GM12873 (cell line): ENCODE data around the gene CSRP1.
A peak's percentile ranks its signal among the peaks of the same experiment; 100 is the strongest.

Source experiments
- TF ChIP-seq, protein P1 (sequence below): IDR thresholded peaks from 2 replicates; pipeline ENCODE4 v1.5.1; 2012; ENCODE audit warnings: low read depth, mild to moderate bottlenecking, moderate library complexity, low read length, control low read depth; ENCODE audit not compliant: insufficient read depth; ENCODE audit errors: missing control alignments

CSRP1 gene

DNA sequence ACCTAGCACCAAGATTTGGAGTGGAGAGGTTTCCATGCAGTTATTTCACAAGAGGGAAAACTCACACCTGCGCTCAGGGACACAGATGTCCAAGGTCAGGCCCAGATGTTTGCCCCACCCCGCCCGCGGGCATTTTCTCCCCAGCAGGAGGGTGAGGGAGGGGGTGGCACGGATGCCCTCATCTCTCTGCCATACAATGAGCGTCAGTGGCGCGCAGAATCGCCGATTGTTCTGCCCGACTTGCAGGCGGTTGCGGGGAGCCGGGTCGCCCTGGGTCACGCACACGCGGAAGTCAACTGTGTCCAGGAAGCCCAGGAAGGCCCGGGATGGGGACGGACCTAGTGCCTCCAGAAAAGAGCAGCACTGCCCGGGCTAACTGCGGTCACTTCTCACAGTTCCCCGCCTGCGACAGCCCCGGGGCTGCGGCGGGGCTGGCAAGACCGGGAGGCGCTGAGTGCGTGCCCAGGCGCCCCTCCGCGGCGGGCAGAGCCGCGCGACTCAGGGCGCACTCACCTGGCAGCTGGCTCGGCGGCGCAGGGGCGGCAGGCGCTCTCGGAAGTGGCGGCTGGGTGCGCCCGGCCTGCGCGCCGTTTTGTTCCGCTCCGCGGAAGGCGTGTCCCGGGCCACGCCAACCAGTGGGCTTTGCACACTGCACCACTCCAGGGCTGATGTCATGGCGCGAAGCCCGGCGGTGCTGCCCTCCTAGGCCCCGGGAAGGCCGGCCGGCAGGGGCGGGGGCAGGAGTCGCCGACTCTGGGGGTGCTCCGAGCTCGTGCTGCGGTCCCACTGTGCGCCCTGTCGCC, at the start of gene CSRP1:
Gene CSRP1, minus strand, starts transcription at position 567 of the 803 bp plus-strand sequence. CDS start 10,820 bp downstream, outside the sequence.
- TF ChIP-seq, protein P1, sequence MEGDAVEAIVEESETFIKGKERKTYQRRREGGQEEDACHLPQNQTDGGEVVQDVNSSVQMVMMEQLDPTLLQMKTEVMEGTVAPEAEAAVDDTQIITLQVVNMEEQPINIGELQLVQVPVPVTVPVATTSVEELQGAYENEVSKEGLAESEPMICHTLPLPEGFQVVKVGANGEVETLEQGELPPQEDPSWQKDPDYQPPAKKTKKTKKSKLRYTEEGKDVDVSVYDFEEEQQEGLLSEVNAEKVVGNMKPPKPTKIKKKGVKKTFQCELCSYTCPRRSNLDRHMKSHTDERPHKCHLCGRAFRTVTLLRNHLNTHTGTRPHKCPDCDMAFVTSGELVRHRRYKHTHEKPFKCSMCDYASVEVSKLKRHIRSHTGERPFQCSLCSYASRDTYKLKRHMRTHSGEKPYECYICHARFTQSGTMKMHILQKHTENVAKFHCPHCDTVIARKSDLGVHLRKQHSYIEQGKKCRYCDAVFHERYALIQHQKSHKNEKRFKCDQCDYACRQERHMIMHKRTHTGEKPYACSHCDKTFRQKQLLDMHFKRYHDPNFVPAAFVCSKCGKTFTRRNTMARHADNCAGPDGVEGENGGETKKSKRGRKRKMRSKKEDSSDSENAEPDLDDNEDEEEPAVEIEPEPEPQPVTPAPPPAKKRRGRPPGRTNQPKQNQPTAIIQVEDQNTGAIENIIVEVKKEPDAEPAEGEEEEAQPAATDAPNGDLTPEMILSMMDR, result peak; percentile 15

DNA sequence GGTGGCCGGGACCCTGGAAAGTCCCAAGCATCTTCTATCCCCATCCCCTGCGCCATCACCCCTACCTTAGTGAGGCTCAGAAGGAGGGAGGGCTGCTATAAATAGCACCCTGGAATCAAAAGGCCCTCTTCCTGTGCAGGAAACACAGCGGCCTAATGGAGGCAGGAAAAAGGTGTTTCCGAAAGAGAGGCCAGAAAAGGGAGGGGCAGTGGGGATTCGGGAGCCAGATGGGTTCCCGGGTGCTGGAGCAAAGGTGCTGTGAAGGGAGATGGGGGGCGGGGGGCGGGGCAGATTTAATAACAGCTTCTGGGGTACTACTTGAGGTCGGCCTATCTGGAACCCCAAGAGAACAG, 48.6 kb upstream of the CSRP1 start:
- TF ChIP-seq, protein P1, result no peak

DNA sequence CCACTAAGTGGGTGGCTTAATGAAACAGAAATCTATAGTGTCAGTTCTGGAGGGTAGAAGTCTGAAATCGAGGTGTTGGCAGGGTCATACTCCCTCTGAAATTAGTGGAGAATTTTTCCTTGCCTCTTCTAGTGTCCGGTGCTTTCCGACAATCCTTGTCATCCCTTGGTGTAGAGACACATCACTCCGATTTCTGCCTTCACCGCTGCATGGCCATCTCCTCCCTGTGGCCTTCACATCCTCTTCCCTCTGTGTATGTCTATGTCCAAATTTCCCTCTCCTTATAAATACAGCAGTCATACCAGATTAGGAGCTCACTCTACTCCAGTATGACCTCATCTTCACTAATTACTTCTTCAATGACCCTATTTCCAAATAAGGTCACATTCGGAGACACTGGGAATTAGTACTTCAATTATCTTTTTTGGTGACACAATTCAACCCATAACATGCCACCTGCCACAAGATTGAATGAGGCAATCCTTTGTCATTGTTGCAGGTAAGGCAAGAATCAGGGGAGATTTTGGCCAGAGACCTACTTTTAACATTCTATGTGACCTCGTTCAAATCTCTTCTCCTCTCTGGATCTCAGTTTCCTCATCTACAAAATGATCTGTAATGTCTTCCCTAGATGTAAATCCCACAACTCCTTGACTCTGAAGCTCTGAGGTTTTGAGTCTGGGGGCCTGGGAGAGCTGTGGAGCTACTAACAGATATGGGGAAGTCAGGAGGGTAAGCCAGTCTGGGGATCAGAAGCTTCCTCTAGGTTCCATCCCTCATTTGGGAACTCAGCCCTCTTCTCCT, 48.1 kb upstream of the CSRP1 start:
- TF ChIP-seq, protein P1, result no peak

DNA sequence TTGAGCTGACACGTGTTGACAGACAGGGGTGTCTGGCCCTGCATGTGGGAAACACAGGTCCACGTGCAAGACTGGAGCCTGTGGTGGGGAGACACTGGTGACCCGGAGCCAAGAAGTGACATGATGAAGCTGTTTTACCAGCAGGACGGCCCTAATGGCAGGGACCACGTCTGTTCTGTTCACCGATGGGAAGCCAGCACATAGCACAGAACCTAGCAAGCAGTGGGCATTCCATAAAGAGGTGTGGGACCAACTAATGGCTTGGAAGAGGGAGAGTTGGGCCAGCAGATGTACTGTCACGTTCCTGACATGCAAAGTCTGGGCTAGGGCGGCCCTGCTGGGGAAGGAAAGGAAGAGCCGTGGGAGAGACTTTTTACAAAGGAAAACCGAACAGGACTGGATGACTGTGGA, 47.3 kb upstream of the CSRP1 start:
- TF ChIP-seq, protein P1, result no peak

DNA sequence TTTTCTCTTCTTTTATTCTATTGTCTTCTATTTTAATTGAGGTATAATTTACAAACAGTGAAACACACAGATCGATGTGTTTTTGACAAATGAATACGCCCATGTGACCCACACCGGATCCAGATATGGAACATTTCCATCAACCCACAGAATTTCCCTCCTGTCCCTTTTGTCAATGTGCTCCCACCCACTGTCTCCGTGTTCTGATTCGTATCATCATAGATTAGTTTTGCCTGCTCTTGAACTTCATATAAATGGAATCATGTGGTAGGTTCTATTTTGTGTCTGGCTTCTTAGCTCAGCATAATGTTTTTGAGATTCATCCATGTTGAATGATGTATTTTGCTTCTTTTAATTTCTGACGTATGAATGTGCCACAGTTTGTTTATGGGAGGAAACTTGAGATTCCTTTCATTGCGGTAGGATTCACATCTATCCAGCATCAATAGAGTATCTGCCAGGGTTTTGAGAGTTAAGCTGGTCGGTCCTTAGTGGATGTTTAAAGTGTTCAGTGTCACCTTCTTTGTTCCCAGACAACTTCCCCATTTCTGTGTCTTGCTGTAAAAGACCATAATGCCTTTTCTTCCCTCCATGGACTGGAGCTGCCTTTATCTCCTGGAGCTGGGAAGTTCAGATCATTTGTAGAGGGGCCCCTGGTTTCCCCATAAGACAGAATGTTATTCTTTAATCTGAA, 46.7 kb upstream of the CSRP1 start:
- TF ChIP-seq, protein P1, result no peak

DNA sequence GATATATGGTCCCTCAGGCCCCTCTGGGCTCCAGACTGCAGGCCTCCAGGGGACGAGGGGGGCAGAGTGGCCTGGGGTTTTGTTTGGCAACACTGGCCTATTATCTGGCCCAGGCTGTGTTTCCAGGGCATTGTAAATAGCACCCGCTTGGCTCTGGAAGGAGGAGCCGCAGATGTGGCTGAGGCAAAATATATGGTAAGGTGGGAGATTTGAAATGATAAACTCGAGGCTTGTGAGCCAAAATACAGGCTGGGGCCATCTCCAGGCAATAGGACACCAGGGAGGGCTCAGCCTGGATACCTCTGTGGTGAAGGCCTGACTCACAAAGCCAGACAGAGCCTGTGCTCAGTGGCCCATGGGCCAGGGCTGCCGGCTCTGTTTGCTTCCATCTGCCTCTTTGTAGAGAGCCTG, 46.0 kb upstream of the CSRP1 start:
- TF ChIP-seq, protein P1, result no peak

DNA sequence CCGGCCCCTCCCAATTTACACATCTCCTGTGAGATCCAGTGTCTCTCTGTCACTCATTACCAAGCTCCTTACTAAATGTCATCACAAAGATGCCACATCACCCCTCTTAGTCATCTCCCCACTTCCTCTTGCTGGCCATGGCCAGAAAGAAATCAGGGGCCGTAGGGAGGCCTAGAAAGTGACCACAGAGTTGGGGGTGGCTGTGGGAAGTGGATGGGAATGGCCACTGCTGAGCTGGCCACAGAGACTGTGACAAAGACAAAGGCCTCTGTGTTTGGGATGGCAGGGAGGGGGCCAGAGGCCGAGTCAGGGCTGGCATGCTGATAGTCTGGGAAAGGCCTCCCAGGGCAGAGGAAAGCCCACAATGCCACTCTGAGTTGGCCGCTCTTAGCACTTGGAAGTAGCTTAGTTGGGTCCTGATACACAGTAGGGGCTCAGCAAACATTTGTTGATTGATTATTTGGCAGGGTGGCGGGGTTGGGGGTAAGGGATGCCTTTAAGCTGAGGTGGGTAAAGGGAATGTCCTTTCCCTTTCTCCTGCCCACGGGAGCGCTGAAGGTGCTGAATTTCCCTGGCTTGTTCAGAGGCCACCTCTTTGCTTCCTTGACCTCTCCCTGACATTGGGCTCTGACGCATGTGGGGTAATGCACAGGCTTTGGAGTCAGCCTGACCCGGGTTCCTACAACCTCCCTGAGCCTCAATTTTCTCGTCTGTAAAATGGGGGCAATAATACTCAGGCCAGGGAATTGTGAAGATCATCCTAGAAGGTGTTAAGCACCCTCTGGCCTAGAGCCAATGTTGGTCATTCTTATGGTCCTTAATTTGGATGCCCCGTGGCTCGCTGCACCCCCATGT, 45.2 kb upstream of the CSRP1 start:
- TF ChIP-seq, protein P1, result no peak
